GM18907 (cell line): ENCODE measurements around the gene CDO1.
"Not testable (repeated sequence)": the region's sequence is repeated elsewhere in the genome, so short reads cannot be mapped to it uniquely, and the experiment has no call there.

Source experiments
- ATAC-seq: cut with Tn5 transposase; IDR thresholded peaks from one replicate; pipeline ENCODE4 v1.9.1; 2021; ENCODE audit warnings: mild to moderate bottlenecking, moderate library complexity; ENCODE audit not compliant: unreplicated experiment

CDO1 gene

GRCh38 chr5:115831163-115831768 lies 14.8 kb upstream of the CDO1 start:
- peak; percentile 79 for ATAC-seq

- ATAC-seq, result no peak
Measured at GRCh38 chr5:115829913-115830312, 13.5 kb upstream of the CDO1 start.

GRCh38 chr5:115825948-115826347 lies 9.5 kb upstream of the CDO1 start:
- no peak for ATAC-seq

GRCh38 chr5:115824983-115825382 lies 8.5 kb upstream of the CDO1 start:
- ATAC-seq, result not testable (repeated sequence)

DNA sequence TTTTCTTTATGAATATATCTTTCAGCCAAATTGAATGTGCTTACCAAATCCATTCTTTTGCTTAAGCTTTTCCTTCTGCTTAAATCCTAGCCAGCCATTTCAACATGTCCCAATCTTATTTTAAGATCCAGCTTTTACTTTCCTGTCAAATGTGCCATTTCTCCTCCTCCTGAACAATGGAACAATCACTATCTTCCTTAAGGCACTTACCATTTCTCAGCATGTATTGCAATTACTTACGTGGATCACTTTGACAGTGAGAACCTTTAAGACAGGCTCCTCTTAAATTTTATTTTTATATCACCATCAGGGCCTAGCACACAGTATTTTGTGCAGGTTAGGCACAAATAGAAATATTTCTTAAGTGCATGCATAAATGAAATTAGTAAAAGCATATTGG lies 4.4 kb upstream of the CDO1 start:
- ATAC-seq, result no peak

- no peak for ATAC-seq
Measured at GRCh38 chr5:115818821-115819220, 2.4 kb upstream of the CDO1 start.

DNA sequence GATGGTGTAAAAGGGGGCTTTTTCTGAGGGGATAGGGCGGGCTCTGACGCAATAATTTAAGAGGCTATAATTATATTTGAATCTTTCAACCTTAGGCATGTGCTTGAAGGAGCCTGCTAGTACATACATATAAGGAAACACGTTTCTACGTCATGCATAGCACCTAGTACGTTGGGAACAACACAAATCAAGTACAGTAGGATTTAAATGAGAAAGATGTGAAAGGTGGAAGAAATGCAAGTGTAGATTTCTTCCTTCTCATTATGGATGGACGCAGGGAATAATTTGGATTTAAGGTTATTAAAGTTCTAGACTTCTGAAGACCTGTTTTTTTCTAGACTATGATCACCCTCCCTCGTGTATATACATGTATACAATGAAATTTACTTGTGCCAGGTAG lies 927 bp upstream of the CDO1 start:
- no peak for ATAC-seq

GRCh38 chr5:115815693-115816225 lies 700 bp downstream of the CDO1 start:
- no peak for ATAC-seq

DNA sequence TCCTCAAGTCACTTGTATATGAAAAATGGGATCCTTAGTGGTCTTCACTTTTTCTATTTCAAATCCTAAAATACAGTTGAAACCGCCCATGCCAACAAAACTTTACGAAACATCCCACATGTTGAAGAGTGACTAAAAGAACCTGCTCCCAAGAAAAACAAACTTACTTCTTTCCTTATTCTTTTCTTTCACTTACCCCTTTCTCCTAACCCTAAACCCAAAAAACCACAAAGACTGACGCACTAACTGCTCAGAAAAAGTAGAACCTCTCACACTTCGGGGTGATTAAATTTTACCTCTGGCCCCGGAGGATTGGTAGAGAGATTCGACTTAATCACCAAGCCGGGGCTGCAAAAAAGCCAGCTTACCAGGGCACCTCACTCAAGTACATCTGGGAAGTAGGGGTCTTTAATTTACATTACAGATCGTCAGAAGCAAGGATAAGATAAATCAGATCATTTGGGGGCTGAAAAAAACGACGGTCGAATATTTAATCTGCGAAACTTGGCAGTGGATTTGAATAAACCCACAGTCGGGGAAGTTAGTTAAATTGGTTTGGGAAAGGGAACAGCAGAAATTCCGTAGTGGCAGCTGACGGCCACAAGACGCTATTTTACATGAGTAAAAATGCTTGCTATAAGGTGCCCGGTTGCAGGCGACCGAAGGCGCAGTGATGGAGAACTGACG lies 1.3 kb downstream of the CDO1 start:
- no peak for ATAC-seq

DNA sequence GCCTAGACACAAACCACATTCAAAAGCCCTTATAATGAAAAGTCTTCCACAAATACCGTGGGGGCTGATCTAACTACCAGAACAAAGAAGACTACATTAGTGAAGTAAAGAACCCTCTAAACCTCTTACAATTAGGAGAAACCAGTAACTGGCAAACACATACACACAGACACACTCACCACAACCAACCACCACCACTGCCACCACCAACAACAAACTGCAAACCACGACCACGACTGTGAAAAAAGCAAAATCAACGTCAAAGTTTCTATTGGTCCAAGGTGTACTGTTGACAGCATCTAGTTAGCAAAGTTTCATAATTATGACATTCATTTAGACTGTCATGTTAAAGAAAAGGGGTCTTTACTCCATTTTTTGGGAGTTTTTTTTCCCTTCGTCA lies 2.7 kb downstream of the CDO1 start:
- no peak for ATAC-seq

DNA sequence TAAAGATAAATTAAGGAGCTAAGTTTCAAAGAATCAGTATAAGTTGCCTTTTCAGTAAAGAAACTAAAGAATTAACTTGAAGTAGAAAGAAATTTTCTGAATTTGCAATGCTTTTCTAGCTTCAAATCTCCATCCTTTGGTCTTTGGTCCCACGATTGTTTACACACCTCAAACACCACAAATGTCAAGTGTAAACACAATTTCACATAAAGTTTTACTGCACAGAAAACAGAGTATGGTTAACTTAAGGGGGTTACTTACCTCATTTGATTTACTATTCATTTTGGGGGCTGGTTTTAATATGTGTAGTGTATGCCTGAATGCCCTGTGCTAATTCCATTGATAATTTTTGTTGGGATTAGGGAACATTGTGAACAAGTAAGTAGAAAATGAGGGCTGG lies 4.1 kb downstream of the CDO1 start:
- ATAC-seq, result no peak

DNA sequence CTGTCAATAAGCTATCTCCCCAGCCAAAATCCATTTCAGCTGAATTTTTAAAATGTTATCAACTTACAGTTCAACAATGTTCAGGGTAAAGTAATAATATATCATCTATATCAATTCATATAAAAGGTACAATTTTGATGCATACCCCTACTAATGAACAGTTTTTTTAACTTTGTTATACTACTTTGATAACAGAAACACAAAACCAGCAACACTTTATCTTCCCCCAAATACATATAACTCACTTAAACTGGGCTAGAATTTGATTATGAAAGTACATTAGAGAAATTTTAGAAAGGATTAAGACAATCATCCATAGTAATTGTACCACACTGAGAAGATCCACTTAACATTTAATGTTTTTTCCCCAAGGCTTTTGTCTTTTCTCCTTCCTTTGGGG lies 5.1 kb downstream of the CDO1 start:
- ATAC-seq, result no peak

GRCh38 chr5:115810761-115811160 lies 5.7 kb downstream of the CDO1 start:
- no peak for ATAC-seq

DNA sequence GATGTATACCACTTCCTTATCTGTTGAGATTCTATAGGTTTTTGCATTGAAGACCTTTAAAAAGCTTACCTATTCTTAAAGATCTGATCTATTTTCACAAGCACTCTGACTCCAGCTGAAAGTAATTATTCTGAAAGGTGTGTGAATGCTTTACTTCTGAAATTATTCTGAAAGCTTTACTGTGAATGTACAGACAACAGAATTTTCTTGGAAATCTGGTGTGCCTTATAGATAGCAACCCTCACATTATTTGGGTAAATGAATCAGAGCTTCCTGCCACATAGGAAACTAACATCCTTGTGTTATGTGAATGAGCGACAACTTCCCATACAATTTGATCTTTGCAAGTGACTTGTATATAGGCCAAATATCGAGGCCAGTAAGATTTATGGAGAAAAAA lies 6.5 kb downstream of the CDO1 start:
- no peak for ATAC-seq

- ATAC-seq, result not testable (repeated sequence)
Measured at GRCh38 chr5:115808066-115808465, 8.4 kb downstream of the CDO1 start.

GRCh38 chr5:115807654-115808052 lies 8.8 kb downstream of the CDO1 start:
- ATAC-seq, result no peak

GRCh38 chr5:115806986-115807653 lies 9.3 kb downstream of the CDO1 start:
- ATAC-seq, result no peak

- ATAC-seq, result no peak
Measured at GRCh38 chr5:115801984-115802383, 14.5 kb downstream of the CDO1 start.

GRCh38 chr5:115801152-115801551 lies 15.3 kb downstream of the CDO1 start:
- no peak for ATAC-seq

DNA sequence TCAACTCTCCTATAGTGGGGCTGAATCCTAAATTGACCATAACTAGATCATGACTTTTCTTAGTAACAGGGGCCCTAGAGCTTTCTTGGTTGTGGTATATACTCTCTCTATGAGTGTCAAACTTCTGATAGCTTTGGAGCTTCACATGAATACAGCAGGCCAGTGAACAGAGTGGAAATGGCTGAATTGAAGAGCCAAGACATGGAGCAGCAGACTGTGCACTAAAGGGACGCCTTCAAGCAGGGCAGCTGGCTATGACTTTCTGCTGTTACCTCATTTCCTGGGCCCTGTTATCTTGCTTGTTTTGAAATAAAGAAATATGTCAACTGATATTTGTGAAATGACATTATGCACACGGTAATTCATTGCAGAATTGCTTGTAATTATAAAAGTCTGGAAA lies 16.4 kb downstream of the CDO1 start:
- no peak for ATAC-seq

DNA sequence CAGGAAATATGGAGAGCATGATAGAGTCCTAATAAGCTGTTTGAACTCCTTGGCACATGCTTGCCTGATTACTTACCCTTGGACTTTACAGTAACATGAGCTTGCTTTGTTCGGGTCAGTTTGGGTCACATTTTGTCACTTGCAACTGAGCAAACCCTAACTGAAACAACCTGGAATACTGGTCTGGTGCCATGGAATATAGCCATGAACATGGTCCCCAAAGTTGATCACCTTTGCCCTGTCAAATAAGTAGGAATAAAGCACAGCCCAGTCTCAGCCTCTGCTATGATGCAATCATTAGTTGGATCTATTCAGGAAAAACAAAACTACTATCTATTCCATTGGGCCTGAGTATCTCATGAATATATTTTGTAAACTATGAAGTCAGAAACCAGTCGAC lies 18.2 kb downstream of the CDO1 start:
- no peak for ATAC-seq

DNA sequence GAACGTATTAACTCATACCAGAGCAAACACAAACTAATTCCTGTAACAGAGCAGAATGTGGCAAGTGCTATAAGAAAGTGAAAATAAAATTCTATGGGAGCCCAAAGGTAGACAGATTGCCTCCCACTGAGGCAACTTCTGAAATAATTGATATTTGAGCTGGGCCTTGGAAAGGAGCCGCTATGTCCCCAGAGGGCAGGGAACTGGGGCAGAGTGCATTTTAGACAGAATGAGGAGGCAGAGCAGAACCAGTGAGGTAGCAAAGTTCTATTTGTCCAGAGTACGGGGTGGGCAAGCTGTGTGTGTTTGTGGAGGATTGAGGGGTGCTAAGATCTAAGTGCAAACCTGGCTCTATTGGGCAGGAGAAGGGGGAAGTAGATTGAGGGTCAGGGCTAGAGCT lies 19.8 kb downstream of the CDO1 start:
- ATAC-seq, result no peak
